Fibroblast of mammary gland (primary cell): ENCODE results near the gene HIVEP3.

Source experiments
- DNase-seq: peaks from one replicate; pipeline ENCODE4 v3.0.0-alpha.2; 2010; ENCODE audit warnings: low read depth
- H3K4me3 ChIP-seq: 2 replicates; pipeline ENCODE4 v1.5.1; 2011; ENCODE audit warnings: low read depth, mild to moderate bottlenecking, low read length, moderate library complexity; ENCODE audit not compliant: control insufficient read depth
- TF ChIP-seq, protein P1 (sequence below): conservative IDR thresholded peaks from 2 replicates; pipeline ENCODE4 v1.5.1; 2011; ENCODE audit warnings: low read depth, low read length, inconsistent platforms; ENCODE audit not compliant: control insufficient read depth, insufficient read depth

Gene HIVEP3

DNA sequence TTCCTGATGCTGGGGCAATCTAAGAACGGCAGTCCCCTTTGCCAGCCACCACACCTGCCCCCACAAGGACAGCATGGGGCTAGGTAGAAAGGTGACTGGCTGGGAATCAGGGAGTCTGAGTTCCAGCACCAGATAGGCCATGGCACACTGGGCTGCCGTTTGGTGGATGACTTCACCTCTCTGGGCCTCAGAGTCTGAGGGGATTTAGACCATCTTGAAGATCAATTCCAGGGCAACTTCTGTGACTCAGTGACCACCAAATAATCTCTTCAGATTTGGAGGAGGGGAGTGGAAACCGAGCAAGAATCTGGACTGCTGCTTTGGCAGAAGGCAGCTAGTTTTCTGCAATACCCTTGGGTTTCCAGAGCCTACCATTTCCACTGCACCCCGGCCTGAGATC lies 342.1 kb downstream of the HIVEP3 start:
- TF ChIP-seq, protein P1, sequence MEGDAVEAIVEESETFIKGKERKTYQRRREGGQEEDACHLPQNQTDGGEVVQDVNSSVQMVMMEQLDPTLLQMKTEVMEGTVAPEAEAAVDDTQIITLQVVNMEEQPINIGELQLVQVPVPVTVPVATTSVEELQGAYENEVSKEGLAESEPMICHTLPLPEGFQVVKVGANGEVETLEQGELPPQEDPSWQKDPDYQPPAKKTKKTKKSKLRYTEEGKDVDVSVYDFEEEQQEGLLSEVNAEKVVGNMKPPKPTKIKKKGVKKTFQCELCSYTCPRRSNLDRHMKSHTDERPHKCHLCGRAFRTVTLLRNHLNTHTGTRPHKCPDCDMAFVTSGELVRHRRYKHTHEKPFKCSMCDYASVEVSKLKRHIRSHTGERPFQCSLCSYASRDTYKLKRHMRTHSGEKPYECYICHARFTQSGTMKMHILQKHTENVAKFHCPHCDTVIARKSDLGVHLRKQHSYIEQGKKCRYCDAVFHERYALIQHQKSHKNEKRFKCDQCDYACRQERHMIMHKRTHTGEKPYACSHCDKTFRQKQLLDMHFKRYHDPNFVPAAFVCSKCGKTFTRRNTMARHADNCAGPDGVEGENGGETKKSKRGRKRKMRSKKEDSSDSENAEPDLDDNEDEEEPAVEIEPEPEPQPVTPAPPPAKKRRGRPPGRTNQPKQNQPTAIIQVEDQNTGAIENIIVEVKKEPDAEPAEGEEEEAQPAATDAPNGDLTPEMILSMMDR: no peak
- peak; percentile 53 for DNase-seq
- H3K4me3 ChIP-seq: no peak overlapping the region

DNA sequence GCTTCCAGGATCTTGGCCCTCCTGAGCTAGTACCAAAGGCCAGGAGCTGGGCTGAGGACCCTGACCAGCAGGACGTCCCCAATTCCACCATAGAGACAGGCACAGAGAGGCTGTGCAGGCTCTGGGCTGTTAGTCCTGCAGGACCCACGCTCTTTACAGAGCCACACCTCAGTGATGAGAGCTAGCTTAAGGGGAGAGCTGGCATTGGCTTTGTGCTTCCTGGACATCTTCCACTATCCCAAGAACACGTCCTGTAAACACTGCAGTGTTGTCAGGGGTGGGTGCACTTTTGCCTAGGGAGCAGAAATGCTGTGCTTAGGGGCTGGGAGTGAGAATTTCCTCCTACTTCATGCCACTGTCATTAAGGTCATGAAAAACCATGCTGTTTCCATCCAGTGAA lies 342.5 kb downstream of the HIVEP3 start:
- no peak overlapping the region for H3K4me3 ChIP-seq
- TF ChIP-seq, protein P1: no peak
- no peak for DNase-seq

DNA sequence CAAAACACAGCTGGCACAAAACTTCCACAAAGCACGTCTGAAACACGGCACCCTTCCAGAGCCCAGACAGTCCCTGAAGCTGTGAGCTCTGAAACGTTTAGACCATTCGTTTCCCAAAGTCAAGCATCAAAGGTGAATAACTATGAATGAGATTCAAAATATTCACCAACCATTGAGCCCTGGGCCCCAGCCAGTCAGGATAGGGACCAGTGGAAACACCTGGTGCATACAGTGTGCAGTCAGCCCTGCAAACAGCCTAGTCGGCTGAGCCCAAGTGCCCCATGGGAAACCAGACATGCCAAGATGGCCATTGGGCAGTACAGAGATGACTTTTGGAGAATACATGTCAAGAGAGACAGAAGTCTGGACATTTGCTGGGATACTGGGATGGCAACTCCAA lies 343.9 kb downstream of the HIVEP3 start:
- no peak overlapping the region for H3K4me3 ChIP-seq
- TF ChIP-seq, protein P1: no peak
- DNase-seq: no peak

DNA sequence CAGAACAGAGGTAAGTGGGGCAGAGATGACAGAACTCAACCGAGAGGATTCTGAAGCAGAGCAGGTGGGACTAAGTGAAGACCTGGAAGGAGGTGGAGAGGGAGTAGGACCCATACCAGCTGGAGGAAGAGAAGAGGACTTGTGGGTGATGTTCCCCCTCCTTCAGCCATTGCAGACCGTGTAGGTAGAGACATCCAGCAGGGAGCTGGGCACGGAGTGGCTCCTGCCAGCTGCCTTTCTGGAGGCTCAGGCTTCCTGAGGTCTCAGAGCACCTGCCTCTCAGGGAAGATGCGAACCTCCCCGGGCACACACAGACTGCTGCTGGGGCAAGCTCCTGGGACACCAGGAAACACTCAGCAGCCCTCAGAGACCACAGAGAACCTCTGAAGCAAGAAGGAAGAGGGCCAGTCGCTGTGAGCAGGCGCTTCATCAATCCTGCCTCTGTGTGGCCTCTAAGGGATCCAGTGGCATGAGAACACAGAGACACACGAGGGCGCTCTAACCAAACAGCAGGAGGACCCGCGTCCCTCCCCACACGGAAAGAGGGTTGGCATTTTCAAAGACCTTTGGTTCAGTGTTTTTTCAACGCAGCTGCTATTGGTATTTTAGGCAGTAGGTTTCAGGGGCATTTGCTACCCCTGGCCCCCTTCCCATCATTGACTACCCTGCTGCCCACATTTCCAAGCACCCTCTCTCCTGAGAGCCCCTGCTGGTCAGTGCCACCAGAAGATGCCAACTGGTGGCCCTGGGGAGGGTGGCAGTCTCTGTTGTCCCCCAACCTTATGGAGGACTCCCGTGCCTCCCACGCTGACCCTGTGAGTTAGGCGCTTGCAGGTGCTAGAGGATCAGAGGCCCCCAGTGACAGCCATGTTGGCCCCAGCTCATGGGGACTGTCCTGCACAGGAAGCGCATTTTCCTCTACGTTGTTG lies 344.7 kb downstream of the HIVEP3 start:
- DNase-seq: peak; percentile 82
- TF ChIP-seq, protein P1: peak; percentile 97
- no peak overlapping the region for H3K4me3 ChIP-seq

DNA sequence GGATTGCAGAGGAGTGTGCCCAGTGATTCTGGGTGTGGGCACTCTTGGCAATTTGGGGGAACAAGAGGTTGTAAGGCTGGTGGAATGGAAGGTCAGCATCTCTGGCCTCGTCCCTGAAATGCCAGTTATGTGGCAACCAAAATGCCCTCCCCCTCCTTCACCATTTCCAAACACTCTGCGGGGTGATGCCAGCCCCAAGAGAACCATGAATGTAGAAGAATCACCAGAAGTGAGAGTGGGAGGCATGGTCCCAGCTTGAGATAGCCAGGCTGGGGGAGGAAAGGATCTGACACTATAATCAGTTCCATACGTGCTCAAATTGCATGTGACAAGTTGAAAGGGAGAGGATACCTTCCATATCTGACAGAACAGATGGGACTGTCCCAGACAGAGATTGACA lies 345.5 kb downstream of the HIVEP3 start:
- TF ChIP-seq, protein P1: no peak
- DNase-seq: no peak
- no peak overlapping the region for H3K4me3 ChIP-seq

DNA sequence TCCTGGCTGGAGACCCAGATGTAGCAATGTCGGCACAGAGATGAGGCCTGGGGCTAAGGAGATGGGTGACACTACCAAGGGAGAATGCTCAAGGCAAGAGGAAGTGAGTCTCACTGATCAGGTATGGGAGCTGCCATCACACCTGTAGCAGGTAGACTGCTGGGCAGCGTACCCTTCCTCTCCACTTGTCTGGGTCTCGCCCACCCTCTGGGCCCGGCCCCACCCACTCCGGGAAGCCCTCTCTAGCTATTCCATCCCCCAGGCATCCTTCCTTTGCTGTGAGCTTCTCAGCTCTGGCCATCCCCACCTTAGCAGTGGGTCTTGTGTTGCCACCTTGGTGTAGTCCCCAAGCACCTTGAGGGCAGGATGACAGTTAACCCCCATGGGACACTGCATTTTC lies 346.5 kb downstream of the HIVEP3 start:
- no peak for DNase-seq
- TF ChIP-seq, protein P1: no peak
- H3K4me3 ChIP-seq: no peak overlapping the region

DNA sequence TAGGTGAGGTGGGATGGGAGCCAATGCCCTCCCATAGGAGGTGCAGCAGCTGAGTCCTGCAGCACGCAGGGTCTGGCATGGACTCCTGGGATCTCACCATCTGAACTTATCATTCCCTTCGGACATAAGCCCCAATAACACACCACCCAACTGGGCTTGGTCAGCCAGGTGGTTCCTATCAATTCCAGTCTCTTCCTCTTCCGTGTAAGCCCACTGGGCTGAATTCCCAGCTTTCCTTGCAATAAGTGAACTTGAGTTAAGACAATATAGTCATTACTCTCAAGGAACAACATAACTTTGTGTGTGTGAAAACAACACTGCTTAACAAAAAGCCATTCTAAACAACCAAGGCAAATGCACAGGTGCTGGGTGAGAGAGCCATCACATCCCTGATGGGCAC lies 347.7 kb downstream of the HIVEP3 start:
- TF ChIP-seq, protein P1: no peak
- no peak overlapping the region for H3K4me3 ChIP-seq
- DNase-seq: no peak
